Spleen (tissue), 11 donors: Measurements from ENCODE around the gene TMEM132D. TPM values are rescaled to one million over a fixed set of nuclear protein-coding genes. Genes with fewer than 3 reads are reported as not detected.

ENCODE experiments used
- DNase-seq: peaks from one replicate; pipeline ENCODE4 v3.0.0-alpha.2; 2020
- H3K27ac ChIP-seq, 8 donors: fragments of 200-600 bp; sonication (generic) in 7 of 8; 1 replicate in 4 of 8; 2 replicates in 4 of 8; pipeline versions ENCODE4 v1.5.0 to v1.8.0; 2016 to 2021; ENCODE audit warnings: inconsistent platforms in 4 of 8, mild to moderate bottlenecking in 4 of 8, moderate library complexity in 1 of 8
- H3K27me3 ChIP-seq, 7 donors: fragments of 200-600 bp; sonication (generic) in 6 of 7; replicated peaks in 1 of 7; 1 replicate in 4 of 7; 2 replicates in 3 of 7; pipeline versions ENCODE4 v1.5.0 to v1.8.0; 2016 to 2021; ENCODE audit warnings: inconsistent platforms in 3 of 7, mild to moderate bottlenecking in 1 of 7
- H3K36me3 ChIP-seq, 6 donors: fragments of 200-600 bp; sonication (generic) in 5 of 6; 1 replicate in 4 of 6; 2 replicates in 2 of 6; pipeline versions ENCODE4 v1.5.0 to v1.8.0; 2016 to 2021; ENCODE audit warnings: inconsistent platforms in 2 of 6
- H3K4me1 ChIP-seq, 6 donors: fragments of 200-600 bp; sonication (generic) in 5 of 6; 1 replicate in 3 of 6; 2 replicates in 3 of 6; pipeline versions ENCODE4 v1.5.0 to v1.8.0; 2016 to 2021; ENCODE audit warnings: inconsistent platforms in 3 of 6
- H3K4me3 ChIP-seq, 8 donors: fragments of 200-600 bp; sonication (generic) in 7 of 8; 1 replicate in 4 of 8; 2 replicates in 4 of 8; pipeline versions ENCODE4 v1.5.0 to v1.8.0; 2016 to 2021; ENCODE audit warnings: inconsistent platforms in 4 of 8, mild to moderate bottlenecking in 4 of 8, moderate library complexity in 2 of 8
- H3K9me3 ChIP-seq, 8 donors: fragments of 200-600 bp; sonication (generic) in 7 of 8; 1 replicate in 4 of 8; 2 replicates in 4 of 8; pipeline versions ENCODE4 v1.5.0 to v1.8.0; 2016 to 2021; ENCODE audit warnings: inconsistent platforms in 4 of 8
- POLR2A ChIP-seq, 3 donors: fragments of 450-650 bp; IDR thresholded peaks; one replicate each; pipeline ENCODE4 v1.5.1; 2017; ENCODE audit warnings: antibody characterized with exemption in 3 of 3, mild to moderate bottlenecking in 1 of 3
- POLR2AphosphoS5 ChIP-seq, 3 donors: sonication (generic); formaldehyde crosslinking; IDR thresholded peaks; one replicate each; pipeline ENCODE4 v1.5.1; 2017; ENCODE audit warnings: antibody characterized with exemption in 3 of 3
- WGBS, 5 donors: extraction: QIAGEN DNeasy Blood & Tissue Kit in 3 of 5; methylation state at CpG; one replicate each; pipeline versions ENCODE4 v1.1.5 to v1.1.7; 2013 to 2018; 5-methylcytosine and 5-hydroxymethylcytosine counted together
- intact Hi-C: fragments of 100-400 bp; cut with DNase I; formaldehyde crosslinking; loops from one replicate; pipeline ENCODE4 v1.15.0; 2023; ENCODE audit warnings: low total_unique reads
- polyA plus RNA-seq, 3 donors: library from polyadenylated mRNA; stranded (reverse); fragments of 200-250 nt; gene quantifications; one replicate each; pipeline ENCODE4 v1.2.1, GENCODE V29; 2013
- total RNA-seq, 7 donors: library from RNA; depleted of rRNA in 3 of 7; stranded (reverse); fragments of >200 nt in 3 of 7; fragmentation: NEBNext Ultra II Directional in 4 of 7; extraction: Animal tissue kit (Norgen Biotek cat#: 25700) in 4 of 7; gene quantifications; one replicate each; pipeline versions ENCODE4 v1.1.0 to v1.2.1, GENCODE V29; 2016 to 2021
- TF ChIP-seq, protein P1 (sequence below), 11 experiments: fragments of 200-600 bp in 7 of 11; fragments of 450-650 bp in 4 of 11; sonication (generic) in 4 of 11; IDR thresholded peaks in 8 of 11; conservative IDR thresholded peaks in 3 of 11; 1 replicate in 7 of 11; 2 replicates in 4 of 11; pipeline versions ENCODE4 v1.4.0 to v1.8.0; 2016 to 2021; ENCODE audit warnings: antibody characterized with exemption in 11 of 11, inconsistent platforms in 4 of 11, mild to moderate bottlenecking in 1 of 11
- donor health status: healthy with polysubstance abuse.
- donor health status: DM: no; HTN: no; CAD: no; lungs with moderate emphysema.
- donor health status: DM: no; HTN: no; CAD: no.
- donor health status: Bipolar disorder and iron deficiency.
- donor health status: healthy.
- donor health status: DM: no; HTN: no; CAD: no.
- donor health status: DM: yes; HTN: yes; CAD: no.

Gene TMEM132D
- total and polyA plus RNA-seq, 10 donors, result 0.03 TPM; not detected in 9

- Histone ChIP-seq H3K4me3 (no peak overlapping the region), H3K36me3 (no peaks in the 10 kb centered on the region), H3K4me1 (no peaks in the 10 kb centered on the region), H3K27me3 (no peaks in the 10 kb centered on the region), H3K9me3 (peaks cover 0 to 5% (median 0%) of the 10 kb centered on the region in 8 donors), H3K27ac (no peak overlapping the region)
- intact Hi-C loops, result no loop called here
- 89 to 94% (median 93%) methylated on average over 6 of the region's 6 CpGs for WGBS, 5 donors
- TF ChIP-seq POLR2AphosphoS5 (IDR thresholded peaks at IDR 0.05) (no peak), POLR2A (IDR thresholded peaks at IDR 0.05) (no peak)
- TF ChIP-seq, protein P1, sequence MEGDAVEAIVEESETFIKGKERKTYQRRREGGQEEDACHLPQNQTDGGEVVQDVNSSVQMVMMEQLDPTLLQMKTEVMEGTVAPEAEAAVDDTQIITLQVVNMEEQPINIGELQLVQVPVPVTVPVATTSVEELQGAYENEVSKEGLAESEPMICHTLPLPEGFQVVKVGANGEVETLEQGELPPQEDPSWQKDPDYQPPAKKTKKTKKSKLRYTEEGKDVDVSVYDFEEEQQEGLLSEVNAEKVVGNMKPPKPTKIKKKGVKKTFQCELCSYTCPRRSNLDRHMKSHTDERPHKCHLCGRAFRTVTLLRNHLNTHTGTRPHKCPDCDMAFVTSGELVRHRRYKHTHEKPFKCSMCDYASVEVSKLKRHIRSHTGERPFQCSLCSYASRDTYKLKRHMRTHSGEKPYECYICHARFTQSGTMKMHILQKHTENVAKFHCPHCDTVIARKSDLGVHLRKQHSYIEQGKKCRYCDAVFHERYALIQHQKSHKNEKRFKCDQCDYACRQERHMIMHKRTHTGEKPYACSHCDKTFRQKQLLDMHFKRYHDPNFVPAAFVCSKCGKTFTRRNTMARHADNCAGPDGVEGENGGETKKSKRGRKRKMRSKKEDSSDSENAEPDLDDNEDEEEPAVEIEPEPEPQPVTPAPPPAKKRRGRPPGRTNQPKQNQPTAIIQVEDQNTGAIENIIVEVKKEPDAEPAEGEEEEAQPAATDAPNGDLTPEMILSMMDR (IDR thresholded peaks at IDR 0.05 in 8 of 11, conservative IDR thresholded peaks at IDR 0.05 in 3 of 11), result no peak
- DNase-seq, result no peak
Measured at GRCh38 chr12:129351481-129351880, 552.3 kb downstream of the TMEM132D start.

DNA sequence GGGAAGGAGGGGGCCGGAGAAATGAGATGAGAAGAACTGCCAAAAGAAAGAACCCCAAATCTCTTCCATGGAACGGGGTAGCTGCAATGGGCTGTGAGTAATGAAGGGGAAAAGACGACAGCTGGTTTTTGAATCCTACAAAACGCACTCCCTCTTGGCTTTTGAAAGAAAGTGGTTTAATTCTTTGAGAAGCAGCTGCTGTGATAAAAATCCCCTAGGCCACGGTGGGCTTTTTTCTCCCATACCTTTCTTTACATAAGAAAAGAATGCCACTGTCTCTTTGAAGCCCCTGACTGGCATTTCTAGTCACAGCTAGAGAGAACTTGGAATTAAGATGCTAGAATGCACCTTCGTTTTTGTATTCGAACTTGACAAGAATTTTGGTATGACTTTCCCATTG is 564.5 kb downstream of the TMEM132D start:
- intact Hi-C loops, result no loop called here
- TF ChIP-seq POLR2A (IDR thresholded peaks at IDR 0.05) (no peak), POLR2AphosphoS5 (IDR thresholded peaks at IDR 0.05) (no peak)
- TF ChIP-seq, protein P1 (IDR thresholded peaks at IDR 0.05 in 8 of 11, conservative IDR thresholded peaks at IDR 0.05 in 3 of 11), result no peak
- H3K27ac ChIP-seq, result no peak overlapping the region
- H3K4me1 ChIP-seq, result no peaks in the 10 kb centered on the region
- 37 to 49% (median 42%) methylated on average over 7 of the region's 7 CpGs for WGBS, 5 donors
- H3K27me3 ChIP-seq, result no peaks in the 10 kb centered on the region
- no peak overlapping the region for H3K4me3 ChIP-seq
- peaks cover 0 to 57% (median 29%) of the 10 kb centered on the region in 8 donors for H3K9me3 ChIP-seq
- no peaks in the 10 kb centered on the region for H3K36me3 ChIP-seq
- DNase-seq, result no peak

GRCh38 chr12:129337413-129337812 is 566.4 kb downstream of the TMEM132D start:
- no peak overlapping the region for H3K27ac ChIP-seq
- H3K9me3 ChIP-seq, result peaks cover 0 to 55% (median 29%) of the 10 kb centered on the region in 8 donors
- intact Hi-C loops, result no loop called here
- no peak overlapping the region for H3K4me3 ChIP-seq
- H3K36me3 ChIP-seq, result no peaks in the 10 kb centered on the region
- DNase-seq, result no peak
- 86 to 92% (median 87%) methylated on average over 15 to 17 of the region's 17 CpGs for WGBS, 5 donors
- no peak for TF ChIP-seq POLR2A (IDR thresholded peaks at IDR 0.05)
- TF ChIP-seq, protein P1 (IDR thresholded peaks at IDR 0.05 in 8 of 11, conservative IDR thresholded peaks at IDR 0.05 in 3 of 11), result no peak
- TF ChIP-seq POLR2AphosphoS5 (IDR thresholded peaks at IDR 0.05), result no peak
- H3K4me1 ChIP-seq, result no peaks in the 10 kb centered on the region
- no peaks in the 10 kb centered on the region for H3K27me3 ChIP-seq

- TF ChIP-seq, protein P1 (IDR thresholded peaks at IDR 0.05 in 8 of 11, conservative IDR thresholded peaks at IDR 0.05 in 3 of 11), result no peak
- TF ChIP-seq POLR2A (IDR thresholded peaks at IDR 0.05) (no peak), POLR2AphosphoS5 (IDR thresholded peaks at IDR 0.05) (no peak)
Measured at GRCh38 chr12:129335773-129336172, 568.1 kb downstream of the TMEM132D start.

More at GRCh38 chr12:129335773-129336172, 568.1 kb downstream of the TMEM132D start:
- intact Hi-C loops, result no loop called here
- Histone ChIP-seq H3K4me1 (no peaks in the 10 kb centered on the region), H3K27ac (no peak overlapping the region), H3K4me3 (no peak overlapping the region), H3K27me3 (no peaks in the 10 kb centered on the region), H3K36me3 (no peaks in the 10 kb centered on the region), H3K9me3 (peaks cover 0 to 48% (median 27%) of the 10 kb centered on the region in 8 donors)
- DNase-seq, result no peak
